Activated naive CD8-positive, alpha-beta T cell treated with anti-CD3 and anti-CD28 coated beads, Interleukin-2, amount 10 ng/mL, durations not matched to agents 7 days and 5 days (primary cell): Measurements from ENCODE around the gene AGBL4. TPM values are rescaled to one million over a fixed set of nuclear protein-coding genes. Genes with fewer than 3 reads are reported as not detected.
"Not testable (repeated sequence)": the region's sequence is repeated elsewhere in the genome, so short reads cannot be mapped to it uniquely, and the experiment has no call there.

Experiments
- ATAC-seq: fragments of 150-1000 bp; cut with Tn5 transposase; one replicate; pipeline ENCODE4 v1.10.0; 2021; ENCODE audit warnings: low read depth, moderate library complexity
- POLR2A ChIA-PET: fragments of 350-600 bp; sonication (Branson Sonifier 250); formaldehyde crosslinking; loops from one replicate; lab custom pipeline; 2021; ENCODE audit warnings: antibody characterized with exemption; lab: Charles Lee
- DNase-seq: peaks from one replicate; pipeline ENCODE4 v3.0.0; 2021
- H3K27ac Mint-ChIP-seq: one replicate; pipeline ENCODE4 v1.8.0; 2022; ENCODE audit warnings: mild to moderate bottlenecking, mixed read lengths
- H3K27me3 Mint-ChIP-seq: one replicate; pipeline ENCODE4 v1.8.0; 2022; ENCODE audit warnings: mild to moderate bottlenecking, moderate library complexity, mixed read lengths
- H3K36me3 Mint-ChIP-seq: one replicate; pipeline ENCODE4 v1.8.0; 2021; ENCODE audit warnings: mild to moderate bottlenecking, mixed read lengths
- H3K4me1 Mint-ChIP-seq: one replicate; pipeline ENCODE4 v1.8.0; 2021; ENCODE audit warnings: mixed read lengths
- H3K4me3 Mint-ChIP-seq: one replicate; pipeline ENCODE4 v1.8.0; 2022; ENCODE audit warnings: mild to moderate bottlenecking, moderate library complexity, mixed read lengths
- H3K9me3 Mint-ChIP-seq: one replicate; pipeline ENCODE4 v1.8.0; 2021; ENCODE audit warnings: mixed read lengths
- total RNA-seq, 2 experiments: library from RNA; stranded (reverse); gene quantifications; one replicate each; pipeline ENCODE4 v1.2.3, GENCODE V29; 2021

The AGBL4 gene
- total RNA-seq, result not detected

GRCh38 chr1:50023292-50024159 is at the start of gene AGBL4:
TSS of gene AGBL4 (minus strand) at chr1:50023954.
- H3K4me1 Mint-ChIP-seq, result peaks cover 3% of the 10 kb centered on the region
- peak within 1 kb of the TSS; percentile 32 for H3K4me3 Mint-ChIP-seq
- peaks cover 15% of the 10 kb centered on the region for H3K27me3 Mint-ChIP-seq
- POLR2A ChIA-PET, result no interaction called here
- DNase-seq (peak; percentile 35), ATAC-seq (peak; percentile 56)
- no peaks in the 10 kb centered on the region for H3K36me3 Mint-ChIP-seq
- no peak within 1 kb of the TSS for H3K27ac Mint-ChIP-seq
- H3K9me3 Mint-ChIP-seq, result peaks cover 3% of the 10 kb centered on the region

DNA sequence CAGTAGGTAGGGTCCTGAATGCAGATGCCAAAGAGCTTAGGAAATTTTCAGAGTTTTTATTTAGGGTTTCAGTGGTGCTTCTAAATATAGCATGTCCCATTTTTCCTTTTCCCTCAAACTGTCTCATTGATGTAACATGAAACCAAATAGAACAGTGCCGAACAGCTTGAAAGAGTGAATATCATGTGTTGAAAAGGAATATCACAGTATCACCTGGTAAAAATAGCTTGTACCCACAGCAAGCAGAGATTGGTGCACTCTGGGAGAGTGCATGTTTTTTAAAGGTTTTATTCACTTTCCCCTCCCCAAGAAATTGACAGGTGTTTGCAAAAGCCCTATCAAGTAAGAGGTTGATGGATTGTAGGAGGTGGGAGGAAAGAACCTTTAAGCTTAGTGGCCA is 43.1 kb upstream of the AGBL4 start:
- POLR2A ChIA-PET, result no interaction called here
- ATAC-seq, result no peak
- Mint-ChIP-seq H3K4me1 (no peaks in the 10 kb centered on the region), H3K27ac (no peak overlapping the region), H3K9me3 (no peaks in the 10 kb centered on the region), H3K27me3 (no peaks in the 10 kb centered on the region), H3K36me3 (no peaks in the 10 kb centered on the region), H3K4me3 (no peak overlapping the region)
- no peak for DNase-seq

DNA sequence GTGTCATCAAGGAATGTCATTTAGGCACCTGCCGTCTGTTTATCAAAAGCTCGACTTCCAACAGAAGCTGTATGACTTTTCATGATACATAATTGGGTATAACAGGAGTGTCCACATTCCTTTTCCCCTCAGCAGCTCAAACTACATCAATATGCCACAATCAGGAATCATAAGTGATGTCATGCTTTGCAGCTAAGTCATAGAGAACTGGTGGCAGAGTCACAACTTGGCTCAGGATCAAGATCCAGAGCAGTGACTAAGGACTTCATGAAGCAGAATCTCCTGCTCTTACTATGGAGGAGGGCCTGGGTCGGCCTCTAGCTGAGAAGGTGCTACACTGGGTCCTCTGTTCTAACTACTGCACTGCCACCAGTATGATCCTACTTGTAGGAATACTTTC is 36.5 kb upstream of the AGBL4 start:
- no peaks in the 10 kb centered on the region for H3K9me3 Mint-ChIP-seq
- DNase-seq, result no peak
- no peaks in the 10 kb centered on the region for H3K27me3 Mint-ChIP-seq
- H3K4me3 Mint-ChIP-seq, result no peak overlapping the region
- no peaks in the 10 kb centered on the region for H3K36me3 Mint-ChIP-seq
- POLR2A ChIA-PET, result no interaction called here
- no peaks in the 10 kb centered on the region for H3K4me1 Mint-ChIP-seq
- no peak for ATAC-seq
- no peak overlapping the region for H3K27ac Mint-ChIP-seq

GRCh38 chr1:50048791-50049190 is 25.0 kb upstream of the AGBL4 start:
- no peak overlapping the region for H3K4me3 Mint-ChIP-seq
- peaks cover 3% of the 10 kb centered on the region for H3K4me1 Mint-ChIP-seq
- DNase-seq, result no peak
- H3K36me3 Mint-ChIP-seq, result no peaks in the 10 kb centered on the region
- POLR2A ChIA-PET, result no interaction called here
- no peak overlapping the region for H3K27ac Mint-ChIP-seq
- peaks cover 19% of the 10 kb centered on the region for H3K27me3 Mint-ChIP-seq
- peaks cover 2% of the 10 kb centered on the region for H3K9me3 Mint-ChIP-seq
- ATAC-seq, result no peak

DNA sequence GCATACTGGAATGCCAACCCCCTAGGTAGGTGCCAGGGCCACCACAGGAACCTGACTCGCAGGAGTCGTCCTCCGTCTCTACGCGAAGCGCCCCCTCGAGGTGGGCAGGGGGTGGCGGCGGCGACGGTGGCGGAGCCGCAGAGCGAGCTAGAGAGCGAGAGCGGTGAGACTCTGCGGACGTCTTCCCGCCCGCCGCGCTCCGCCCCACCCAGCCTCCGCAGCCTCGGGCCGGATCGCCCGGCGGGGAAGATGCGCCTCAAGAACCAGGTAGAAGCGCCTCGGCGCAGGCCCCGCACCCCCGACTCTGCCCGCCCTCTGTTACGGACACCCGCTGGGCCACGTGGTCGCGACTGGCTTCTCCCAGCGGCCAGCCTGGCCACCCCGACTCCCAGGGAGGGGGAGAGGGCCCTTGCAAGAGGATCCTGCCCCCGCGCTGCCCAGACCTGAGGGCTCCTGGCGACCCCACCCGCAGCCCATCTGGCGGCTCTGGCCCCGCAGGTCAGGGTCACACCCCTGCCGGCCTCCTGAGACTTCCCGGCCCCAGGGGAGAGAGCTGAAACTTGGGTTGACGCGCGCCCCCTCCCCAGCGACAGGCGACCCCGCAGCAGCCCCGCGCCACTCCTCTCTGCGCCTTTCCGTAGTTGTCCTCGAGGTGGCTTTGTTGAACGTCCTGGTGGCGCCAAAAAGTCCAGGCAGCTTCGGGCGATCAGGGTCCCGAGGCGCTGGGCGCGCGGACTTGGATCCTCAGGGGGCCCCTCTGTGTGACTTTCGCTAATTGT is 24.4 kb upstream of the AGBL4 start:
- Mint-ChIP-seq H3K27me3 (peaks cover 19% of the 10 kb centered on the region), H3K9me3 (peaks cover 2% of the 10 kb centered on the region), H3K4me1 (peaks cover 3% of the 10 kb centered on the region), H3K27ac (no peak overlapping the region), H3K36me3 (no peaks in the 10 kb centered on the region), H3K4me3 (no peak overlapping the region)
- ATAC-seq (no peak), DNase-seq (peak; percentile 27)
- POLR2A ChIA-PET, result no interaction called here

- ATAC-seq (no peak), DNase-seq (no peak)
- POLR2A ChIA-PET, result no interaction called here
- H3K27me3 Mint-ChIP-seq, result peaks cover 3% of the 10 kb centered on the region
- no peaks in the 10 kb centered on the region for H3K36me3 Mint-ChIP-seq
- no peaks in the 10 kb centered on the region for H3K9me3 Mint-ChIP-seq
- H3K4me1 Mint-ChIP-seq, result no peaks in the 10 kb centered on the region
- H3K27ac Mint-ChIP-seq, result no peak overlapping the region
- no peak overlapping the region for H3K4me3 Mint-ChIP-seq
These were observed 14.6 kb upstream of the AGBL4 start for GRCh38 chr1:50038237-50038809.

- H3K36me3 Mint-ChIP-seq, result no peaks in the 10 kb centered on the region
- peaks cover 3% of the 10 kb centered on the region for H3K4me1 Mint-ChIP-seq
- H3K27ac Mint-ChIP-seq, result no peak overlapping the region
- ATAC-seq, result no peak
- DNase-seq, result no peak
- peaks cover 3% of the 10 kb centered on the region for H3K9me3 Mint-ChIP-seq
- POLR2A ChIA-PET, result no interaction called here
- H3K4me3 Mint-ChIP-seq, result no peak overlapping the region
- H3K27me3 Mint-ChIP-seq, result peaks cover 13% of the 10 kb centered on the region
These were observed 4.0 kb upstream of the AGBL4 start for GRCh38 chr1:50027794-50028193.

DNA sequence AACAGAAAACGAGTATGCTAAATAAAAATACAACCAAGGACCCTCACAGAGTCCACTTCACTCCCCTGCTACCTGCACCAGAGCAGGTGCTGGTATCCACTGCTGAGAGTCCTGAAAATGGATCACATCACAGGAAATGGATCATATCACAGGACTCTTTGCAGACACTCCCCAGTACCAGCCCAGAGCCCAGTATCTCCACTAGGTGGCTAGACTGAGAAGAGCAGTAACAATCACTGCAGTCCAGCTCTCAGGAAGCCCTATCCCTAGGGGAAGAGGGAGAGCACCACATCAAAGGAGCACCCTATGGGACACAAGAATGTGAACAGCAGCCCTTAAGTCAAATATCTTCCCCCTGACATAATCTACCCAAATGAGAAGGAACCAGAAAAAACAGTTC is 28.0 kb downstream of the AGBL4 start:
- Mint-ChIP-seq H3K9me3 (peaks cover 8% of the 10 kb centered on the region), H3K4me1 (no peaks in the 10 kb centered on the region), H3K36me3 (no peaks in the 10 kb centered on the region), H3K4me3 (no peak overlapping the region), H3K27ac (no peak overlapping the region), H3K27me3 (no peaks in the 10 kb centered on the region)
- ATAC-seq, result no peak
- POLR2A ChIA-PET, result no interaction called here
- no peak for DNase-seq

- Mint-ChIP-seq H3K4me1 (no peaks in the 10 kb centered on the region), H3K9me3 (no peaks in the 10 kb centered on the region), H3K4me3 (no peak overlapping the region), H3K27me3 (no peaks in the 10 kb centered on the region), H3K36me3 (no peaks in the 10 kb centered on the region), H3K27ac (no peak overlapping the region)
- ATAC-seq (no peak), DNase-seq (no peak)
- POLR2A ChIA-PET, result no interaction called here
These were observed 52.7 kb downstream of the AGBL4 start for GRCh38 chr1:49971088-49971487.

DNA sequence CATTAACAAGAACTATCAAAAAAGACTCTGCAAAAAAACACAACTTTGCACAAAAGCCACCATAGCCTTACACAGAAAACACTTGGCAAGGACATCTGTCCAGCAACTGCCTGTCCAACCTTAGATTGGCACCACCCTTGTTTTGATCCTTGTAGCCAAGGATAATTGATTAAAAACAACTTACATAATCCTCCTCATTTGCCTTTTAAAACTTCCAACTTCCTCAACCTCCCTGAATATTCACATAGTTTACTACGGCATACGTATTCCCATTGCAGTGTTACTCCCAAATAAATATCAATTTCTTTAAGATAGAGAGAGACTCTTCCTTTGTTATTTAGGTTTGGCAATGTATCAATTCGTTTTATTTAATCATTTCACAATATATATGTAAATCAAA is 72.4 kb downstream of the AGBL4 start:
- DNase-seq (no peak), ATAC-seq (no peak)
- no peaks in the 10 kb centered on the region for H3K36me3 Mint-ChIP-seq
- no peaks in the 10 kb centered on the region for H3K9me3 Mint-ChIP-seq
- H3K4me1 Mint-ChIP-seq, result no peaks in the 10 kb centered on the region
- H3K27me3 Mint-ChIP-seq, result peaks cover 1% of the 10 kb centered on the region
- POLR2A ChIA-PET, result no interaction called here
- no peak overlapping the region for H3K27ac Mint-ChIP-seq
- H3K4me3 Mint-ChIP-seq, result no peak overlapping the region

DNA sequence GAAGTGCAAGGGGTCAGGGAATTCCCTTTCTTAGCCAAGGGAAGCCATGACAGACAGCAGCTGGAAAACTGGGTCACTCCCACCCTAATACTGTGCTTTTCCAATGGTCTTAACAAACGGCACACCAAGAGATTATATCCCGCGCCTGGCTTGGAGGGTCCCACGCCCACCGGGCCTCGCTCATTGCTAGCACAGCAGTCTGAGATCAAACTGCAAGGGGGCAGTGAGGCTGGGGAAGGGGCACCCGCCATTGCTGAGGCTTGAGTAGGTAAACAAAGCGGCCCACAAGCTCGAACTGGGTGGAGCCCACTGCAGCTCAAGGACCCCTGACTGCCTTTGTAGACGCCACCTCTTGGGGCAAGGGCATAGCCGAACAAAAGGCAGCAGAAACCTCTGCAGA is 108.5 kb downstream of the AGBL4 start:
- H3K27ac Mint-ChIP-seq, ATAC-seq, H3K4me3 Mint-ChIP-seq, H3K9me3 Mint-ChIP-seq, H3K4me1 Mint-ChIP-seq, H3K36me3 Mint-ChIP-seq, H3K27me3 Mint-ChIP-seq, DNase-seq, POLR2A ChIA-PET: not testable (repeated sequence)

DNA sequence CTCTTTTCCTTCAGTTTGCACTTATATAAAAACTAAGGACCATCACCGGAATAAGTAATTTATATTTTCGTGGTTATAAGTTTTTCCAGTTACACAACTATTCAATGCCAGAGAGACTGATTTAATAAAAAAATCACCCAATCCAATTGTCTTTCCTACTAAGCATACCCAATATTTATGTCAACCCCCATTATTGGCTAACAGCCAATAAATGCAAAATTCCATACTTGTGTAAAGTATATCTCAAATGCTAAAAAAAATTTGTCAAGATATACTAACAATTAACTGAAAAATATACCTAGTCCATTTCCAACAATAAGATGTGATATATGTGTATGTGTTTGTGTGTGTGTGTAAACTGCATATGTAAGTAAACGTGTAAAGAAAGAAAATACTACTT is 117.4 kb downstream of the AGBL4 start:
- POLR2A ChIA-PET, result no interaction called here
- Mint-ChIP-seq H3K27me3 (no peaks in the 10 kb centered on the region), H3K9me3 (no peaks in the 10 kb centered on the region), H3K4me3 (no peak overlapping the region), H3K4me1 (no peaks in the 10 kb centered on the region), H3K27ac (no peak overlapping the region), H3K36me3 (no peaks in the 10 kb centered on the region)
- DNase-seq (no peak), ATAC-seq (no peak)

GRCh38 chr1:49864581-49864980 is 159.2 kb downstream of the AGBL4 start:
- POLR2A ChIA-PET, result no interaction called here
- Mint-ChIP-seq H3K9me3 (peaks cover 3% of the 10 kb centered on the region), H3K27ac (no peak overlapping the region), H3K4me3 (no peak overlapping the region), H3K36me3 (no peaks in the 10 kb centered on the region), H3K27me3 (no peaks in the 10 kb centered on the region), H3K4me1 (no peaks in the 10 kb centered on the region)
- DNase-seq (no peak), ATAC-seq (no peak)

DNA sequence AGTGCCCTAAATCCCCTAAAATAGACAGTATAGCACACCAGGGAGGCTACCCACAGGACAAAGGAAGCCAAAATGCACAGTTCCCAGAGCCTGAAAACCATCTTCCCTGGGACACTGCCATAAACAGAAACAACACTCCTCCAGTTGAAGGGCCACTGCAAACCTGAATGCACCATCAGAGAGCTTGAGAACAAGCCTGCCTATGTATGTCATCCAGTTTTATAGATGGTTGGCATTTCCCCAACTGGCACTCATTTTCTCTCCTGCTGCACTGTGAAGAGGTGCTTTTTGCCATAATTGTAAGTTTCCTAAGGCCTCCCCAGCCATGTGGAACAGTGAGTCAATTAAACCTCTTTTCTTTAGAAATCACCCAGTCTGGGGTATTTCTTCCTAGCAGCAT is 169.0 kb downstream of the AGBL4 start:
- POLR2A ChIA-PET, result no interaction called here
- ATAC-seq (no peak), DNase-seq (no peak)
- H3K4me3 Mint-ChIP-seq, result no peak overlapping the region
- no peak overlapping the region for H3K27ac Mint-ChIP-seq
- H3K36me3 Mint-ChIP-seq, result no peaks in the 10 kb centered on the region
- H3K4me1 Mint-ChIP-seq, result no peaks in the 10 kb centered on the region
- no peaks in the 10 kb centered on the region for H3K9me3 Mint-ChIP-seq
- H3K27me3 Mint-ChIP-seq, result no peaks in the 10 kb centered on the region
